Measurements from ENCODE around the gene HIVEP2. TPM values are rescaled to one million over a fixed set of nuclear protein-coding genes. Genes with fewer than 3 reads are reported as not detected.
A peak's percentile ranks its signal among the peaks of the same experiment; 100 is the strongest.

The HIVEP2 gene
- total RNA-seq, 1 donor from 2014 or later: 13.2 TPM

GRCh38 chr6:142845624-142846458, 99.1 kb downstream of the HIVEP2 start:
- DNase-seq (ENCODE audit: low spot score): peak; percentile 93

GRCh38 chr6:142845143-142845571, 99.8 kb downstream of the HIVEP2 start:
- DNase-seq (ENCODE audit: low spot score): no peak

GRCh38 chr6:142844065-142844755, 100.8 kb downstream of the HIVEP2 start:
- DNase-seq (ENCODE audit: low spot score): no peak

GRCh38 chr6:142843361-142843760, 101.6 kb downstream of the HIVEP2 start:
- DNase-seq (ENCODE audit: low spot score): no peak

GRCh38 chr6:142842418-142843261, 102.3 kb downstream of the HIVEP2 start:
- no peak for DNase-seq (ENCODE audit: low spot score)

GRCh38 chr6:142841915-142842314, 103.1 kb downstream of the HIVEP2 start:
- DNase-seq (ENCODE audit: low spot score): no peak

- DNase-seq (ENCODE audit: low spot score): no peak
Measured at GRCh38 chr6:142839686-142840040, 105.3 kb downstream of the HIVEP2 start.

- no peak for DNase-seq (ENCODE audit: low spot score)
Measured at GRCh38 chr6:142838821-142839685, 105.9 kb downstream of the HIVEP2 start.

- no peak for DNase-seq (ENCODE audit: low spot score)
Measured at GRCh38 chr6:142835787-142836535, 109.0 kb downstream of the HIVEP2 start.

GRCh38 chr6:142834853-142835252, 110.1 kb downstream of the HIVEP2 start:
- DNase-seq (ENCODE audit: low spot score): no peak

GRCh38 chr6:142833798-142834197, 111.2 kb downstream of the HIVEP2 start:
- no peak for DNase-seq (ENCODE audit: low spot score)

- no peak for DNase-seq (ENCODE audit: low spot score)
Measured at GRCh38 chr6:142833054-142833453, 111.9 kb downstream of the HIVEP2 start.

- no peak for DNase-seq (ENCODE audit: low spot score)
Measured at GRCh38 chr6:142830807-142831206, 114.2 kb downstream of the HIVEP2 start.

- no peak for DNase-seq (ENCODE audit: low spot score)
Measured at GRCh38 chr6:142830116-142830710, 114.8 kb downstream of the HIVEP2 start.

GRCh38 chr6:142829556-142829955, 115.4 kb downstream of the HIVEP2 start:
- DNase-seq (ENCODE audit: low spot score): no peak

GRCh38 chr6:142827991-142828390, 117.0 kb downstream of the HIVEP2 start:
- no peak for DNase-seq (ENCODE audit: low spot score)

GRCh38 chr6:142827369-142827768, 117.6 kb downstream of the HIVEP2 start:
- DNase-seq (ENCODE audit: low spot score): no peak

GRCh38 chr6:142825760-142826159, 119.2 kb downstream of the HIVEP2 start:
- no peak for DNase-seq (ENCODE audit: low spot score)

- no peak for DNase-seq (ENCODE audit: low spot score)
Measured at GRCh38 chr6:142824426-142824825, 120.5 kb downstream of the HIVEP2 start.

All from mesenteric fat pad (tissue), 1 donor.